IPS-18a (cell line): ENCODE measurements around the gene PATE1.

Experiments used
- H3K27ac ChIP-seq: one replicate; pipeline ENCODE4 v1.5.1; 2013; ENCODE audit warnings: low read length
- H3K27me3 ChIP-seq: one replicate; pipeline ENCODE4 v1.6.1; 2013; ENCODE audit warnings: mild to moderate bottlenecking, low read length; ENCODE audit not compliant: control insufficient read depth, insufficient read depth
- H3K36me3 ChIP-seq: one replicate; pipeline ENCODE4 v1.6.1; 2013; ENCODE audit warnings: low read depth, low read length; ENCODE audit not compliant: control insufficient read depth
- H3K4me1 ChIP-seq: one replicate; pipeline ENCODE4 v1.6.1; 2013; ENCODE audit warnings: low read depth, low read length; ENCODE audit not compliant: control insufficient read depth
- H3K4me3 ChIP-seq: one replicate; pipeline ENCODE4 v1.5.1; 2013; ENCODE audit warnings: low read length
- H3K9ac ChIP-seq: one replicate; pipeline ENCODE4 v1.6.1; 2013; ENCODE audit warnings: mild to moderate bottlenecking, low read length, moderate library complexity
- H3K9me3 ChIP-seq: one replicate; pipeline ENCODE4 v1.6.1; 2013; ENCODE audit warnings: low read depth, low read length; ENCODE audit not compliant: control insufficient read depth

The PATE1 gene

DNA sequence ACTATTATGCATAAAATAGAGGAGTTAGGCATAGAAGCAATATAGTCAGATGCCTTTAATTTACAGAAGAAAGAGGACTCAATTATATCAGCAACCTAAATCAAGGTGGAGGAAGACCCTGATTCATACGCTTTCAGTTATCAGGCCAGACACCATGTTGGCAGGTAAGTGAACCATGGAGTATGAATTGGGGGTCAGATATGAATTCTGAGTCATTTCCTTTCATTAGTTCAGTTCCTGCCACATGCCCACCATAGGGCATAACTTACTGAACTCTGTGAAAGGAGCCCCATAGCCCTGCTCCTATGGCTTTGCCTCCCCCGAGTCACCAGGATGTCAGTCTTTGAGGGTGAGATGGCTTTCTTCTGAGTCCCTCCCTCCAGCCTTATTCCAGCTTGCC is 17.4 kb downstream of the PATE1 start:
- no peaks in the 10 kb centered on the region for H3K36me3 ChIP-seq
- H3K9me3 ChIP-seq: no peaks in the 10 kb centered on the region
- H3K9ac ChIP-seq: no peak overlapping the region
- H3K27me3 ChIP-seq: no peaks in the 10 kb centered on the region
- H3K27ac ChIP-seq: no peak overlapping the region
- no peaks in the 10 kb centered on the region for H3K4me1 ChIP-seq
- no peak overlapping the region for H3K4me3 ChIP-seq

DNA sequence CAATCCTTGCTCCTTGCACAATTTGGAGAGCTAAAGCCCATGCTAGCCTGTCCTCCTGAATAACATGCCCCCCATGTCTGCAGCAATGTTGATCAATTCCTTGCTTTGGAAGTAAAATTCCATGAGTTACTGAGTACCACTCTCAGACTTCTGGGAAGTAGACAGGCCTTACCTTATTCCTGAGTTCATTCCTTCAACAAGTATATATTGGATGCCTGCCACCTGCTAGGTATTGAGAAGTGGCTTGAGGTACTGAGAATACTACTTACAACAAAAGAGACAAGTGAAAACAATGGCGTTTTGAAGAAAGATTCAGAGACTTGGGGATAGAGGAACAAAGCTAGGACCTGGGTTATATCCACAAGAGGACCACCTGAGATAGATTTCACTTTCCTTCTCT is 20.2 kb downstream of the PATE1 start:
- H3K27me3 ChIP-seq: no peaks in the 10 kb centered on the region
- no peak overlapping the region for H3K4me3 ChIP-seq
- H3K9me3 ChIP-seq: no peaks in the 10 kb centered on the region
- H3K27ac ChIP-seq: no peak overlapping the region
- no peak overlapping the region for H3K9ac ChIP-seq
- no peaks in the 10 kb centered on the region for H3K4me1 ChIP-seq
- no peaks in the 10 kb centered on the region for H3K36me3 ChIP-seq

DNA sequence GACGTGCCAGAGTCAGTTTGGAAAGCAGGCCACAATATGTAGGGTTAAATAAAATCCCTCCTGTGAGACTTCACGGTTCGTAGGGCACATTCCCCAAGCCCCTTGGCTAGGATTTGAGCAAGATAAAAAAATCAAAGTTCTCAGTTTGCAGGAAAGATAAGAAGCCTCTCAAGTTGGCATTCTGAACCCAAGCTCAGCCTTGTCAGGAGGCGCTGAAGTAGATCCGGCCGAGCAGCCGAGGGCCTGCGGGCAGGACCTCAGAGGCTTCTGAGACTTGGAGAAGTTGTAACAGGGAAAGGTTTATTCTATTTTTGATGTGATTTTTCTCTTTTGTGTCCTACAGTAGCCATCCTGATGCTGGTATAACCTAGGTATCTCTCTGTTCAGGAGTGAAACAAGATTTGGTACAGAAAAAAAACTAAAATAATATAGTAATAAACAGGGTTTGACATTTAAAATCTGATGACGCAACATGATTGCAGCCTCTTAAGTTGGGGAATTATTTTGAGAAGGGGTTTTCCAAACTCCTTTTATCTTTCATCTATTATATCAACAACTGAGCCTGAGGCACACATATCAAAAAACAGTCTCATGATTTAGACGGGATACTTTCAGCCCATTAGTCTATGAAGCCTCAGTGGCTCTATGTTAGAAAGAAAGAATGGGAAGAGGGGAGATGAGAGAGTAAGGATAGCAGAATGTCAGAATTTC is 22.4 kb downstream of the PATE1 start:
- Histone ChIP-seq H3K36me3 (no peaks in the 10 kb centered on the region), H3K9me3 (no peaks in the 10 kb centered on the region), H3K4me1 (no peaks in the 10 kb centered on the region), H3K4me3 (no peak overlapping the region), H3K27me3 (no peaks in the 10 kb centered on the region), H3K27ac (no peak overlapping the region), H3K9ac (no peak overlapping the region)

DNA sequence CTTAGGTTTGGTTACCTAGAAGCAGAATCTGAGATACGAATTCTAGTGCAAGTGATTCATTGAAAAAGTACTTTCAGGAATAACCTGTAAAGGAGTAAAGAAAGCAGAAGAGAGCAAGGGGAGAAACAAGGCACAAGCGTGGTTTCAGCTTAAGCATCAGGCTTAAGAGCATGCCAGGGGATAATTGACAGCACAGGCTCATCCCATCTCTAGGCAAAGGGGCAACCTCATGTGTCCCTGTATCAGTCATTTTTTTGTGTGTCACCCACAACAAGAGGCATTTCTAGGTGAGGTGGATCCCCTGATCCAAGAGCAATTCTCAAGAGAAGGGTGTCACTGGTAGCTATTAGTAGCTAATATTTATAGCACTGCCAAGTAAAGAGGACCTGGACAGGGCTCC is 24.5 kb downstream of the PATE1 start:
- H3K36me3 ChIP-seq: no peaks in the 10 kb centered on the region
- no peak overlapping the region for H3K9ac ChIP-seq
- no peaks in the 10 kb centered on the region for H3K9me3 ChIP-seq
- no peak overlapping the region for H3K27ac ChIP-seq
- no peak overlapping the region for H3K4me3 ChIP-seq
- no peaks in the 10 kb centered on the region for H3K4me1 ChIP-seq
- H3K27me3 ChIP-seq: no peaks in the 10 kb centered on the region

DNA sequence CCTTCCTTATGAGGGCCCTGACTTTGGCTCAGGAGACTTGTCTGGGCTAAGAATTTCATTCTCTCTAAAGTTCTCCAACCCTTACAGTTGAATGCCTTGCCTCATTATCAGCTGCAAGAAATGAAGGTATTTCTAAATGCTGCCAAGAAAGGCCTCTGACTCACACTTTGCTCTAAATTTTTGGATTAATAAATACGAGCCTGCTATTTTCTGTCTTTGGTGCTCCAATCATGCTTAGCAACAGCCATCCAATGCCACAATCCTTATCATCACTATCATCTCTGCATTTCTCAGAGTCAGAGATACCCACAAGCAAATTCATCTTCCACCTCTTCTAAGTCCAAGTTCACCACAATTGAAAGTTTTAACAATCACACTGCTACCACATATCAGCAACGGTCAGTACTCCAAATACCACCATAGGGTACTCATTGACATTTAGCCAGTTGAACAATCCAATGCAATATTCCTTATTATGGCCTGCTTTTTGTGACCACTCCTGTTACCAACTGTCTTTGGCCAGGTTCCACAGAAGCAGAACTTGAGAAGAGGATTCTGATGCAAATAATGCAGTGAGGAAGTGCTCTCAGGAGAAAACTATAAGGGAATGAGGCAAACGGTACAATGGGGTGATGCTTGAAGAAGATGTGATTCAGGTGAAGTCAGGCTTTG is 26.9 kb downstream of the PATE1 start:
- Histone ChIP-seq H3K36me3 (no peaks in the 10 kb centered on the region), H3K27me3 (no peaks in the 10 kb centered on the region), H3K27ac (no peak overlapping the region), H3K9me3 (no peaks in the 10 kb centered on the region), H3K4me1 (no peaks in the 10 kb centered on the region), H3K9ac (no peak overlapping the region), H3K4me3 (no peak overlapping the region)

DNA sequence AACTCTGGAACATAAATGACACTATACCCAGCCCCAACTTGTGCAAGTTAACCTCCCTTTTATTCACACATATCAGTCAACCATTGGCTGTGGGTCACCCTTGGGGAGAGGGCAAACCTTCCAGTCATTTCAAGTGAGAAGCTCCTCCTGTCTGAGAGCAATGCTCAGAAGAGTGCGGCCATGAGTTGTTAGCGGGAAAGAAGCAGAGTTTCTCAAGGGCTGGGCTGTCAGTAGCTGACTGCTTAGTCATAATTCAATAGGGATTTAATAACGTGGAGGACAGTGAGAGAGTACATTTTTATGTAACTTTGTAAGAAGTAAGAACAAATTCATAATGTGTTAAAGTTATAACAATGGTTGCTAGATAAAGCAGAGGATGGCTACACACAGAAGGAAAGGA is 27.4 kb downstream of the PATE1 start:
- no peaks in the 10 kb centered on the region for H3K4me1 ChIP-seq
- no peaks in the 10 kb centered on the region for H3K9me3 ChIP-seq
- no peak overlapping the region for H3K27ac ChIP-seq
- H3K27me3 ChIP-seq: no peaks in the 10 kb centered on the region
- no peak overlapping the region for H3K4me3 ChIP-seq
- no peaks in the 10 kb centered on the region for H3K36me3 ChIP-seq
- no peak overlapping the region for H3K9ac ChIP-seq

DNA sequence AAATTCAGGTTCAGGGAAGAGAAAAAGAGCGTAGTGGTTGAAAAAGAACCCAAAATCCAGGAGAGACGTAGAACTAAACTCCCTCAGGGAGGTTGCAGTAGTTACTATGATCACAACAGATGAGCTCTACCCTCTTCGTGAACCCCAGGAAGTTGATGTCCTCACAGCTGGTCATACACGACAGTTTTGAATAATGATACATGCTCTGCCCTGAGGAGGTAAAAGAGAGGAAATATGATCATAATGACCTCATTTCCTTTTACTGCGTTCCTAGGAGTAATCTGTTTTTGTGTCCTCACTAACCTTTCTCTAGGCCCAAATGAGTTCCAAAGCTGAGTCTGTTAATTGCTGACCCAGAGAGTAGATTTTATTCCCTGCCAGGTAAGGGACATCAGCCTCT is 31.2 kb downstream of the PATE1 start:
- no peaks in the 10 kb centered on the region for H3K36me3 ChIP-seq
- no peak overlapping the region for H3K27ac ChIP-seq
- no peaks in the 10 kb centered on the region for H3K27me3 ChIP-seq
- no peak overlapping the region for H3K9ac ChIP-seq
- no peaks in the 10 kb centered on the region for H3K4me1 ChIP-seq
- no peaks in the 10 kb centered on the region for H3K9me3 ChIP-seq
- no peak overlapping the region for H3K4me3 ChIP-seq

DNA sequence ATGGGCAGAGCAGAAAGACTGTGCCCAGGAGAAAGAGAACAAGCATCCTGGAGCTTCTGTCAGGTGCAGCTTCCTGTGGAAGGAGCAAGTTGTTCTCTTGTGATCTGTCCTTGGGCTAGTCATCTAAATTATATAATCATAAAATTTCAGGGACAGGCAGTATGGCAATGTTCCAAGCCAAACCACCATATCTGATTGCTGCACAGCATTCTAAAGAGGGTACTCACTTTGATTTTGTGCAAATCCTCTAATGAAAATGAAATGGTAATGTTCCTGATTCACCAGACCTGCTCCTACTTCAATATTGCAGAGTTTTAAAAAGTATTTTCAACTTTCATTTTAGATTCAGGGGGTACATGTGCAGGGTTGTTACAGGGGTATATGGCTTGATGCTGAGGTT is 32.6 kb downstream of the PATE1 start, which contains the start of gene PATE2:
TSS of gene PATE2 (minus strand) at position 101 of the 400 bp plus-strand sequence. CDS start at position 46, 55 bp downstream.
- H3K4me1 ChIP-seq: no peaks in the 10 kb centered on the region
- no peaks in the 10 kb centered on the region for H3K36me3 ChIP-seq
- no peak within 1 kb of the TSS for H3K27ac ChIP-seq
- H3K27me3 ChIP-seq: no peaks in the 10 kb centered on the region
- no peak within 1 kb of the TSS for H3K9ac ChIP-seq
- no peaks in the 10 kb centered on the region for H3K9me3 ChIP-seq
- no peak within 1 kb of the TSS for H3K4me3 ChIP-seq

DNA sequence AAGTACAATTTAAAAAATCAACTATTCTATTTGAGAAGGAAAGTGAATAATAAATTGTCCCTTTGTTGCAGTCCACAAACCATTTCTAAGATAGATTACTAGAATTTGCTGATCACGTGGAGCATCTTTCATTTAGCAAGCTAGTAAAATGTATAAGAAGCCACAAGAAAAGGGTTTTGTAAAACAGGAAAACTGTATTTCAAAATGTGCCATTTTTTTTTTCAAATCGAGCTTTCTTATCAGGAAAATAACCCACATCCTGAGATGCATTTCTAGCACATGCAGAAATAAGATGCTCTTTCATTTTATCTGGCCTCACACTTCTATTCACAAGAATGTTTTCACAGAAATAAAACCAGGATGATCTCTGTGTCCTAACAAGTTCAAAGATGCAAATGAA is 38.6 kb downstream of the PATE1 start:
- H3K4me1 ChIP-seq: no peaks in the 10 kb centered on the region
- no peaks in the 10 kb centered on the region for H3K9me3 ChIP-seq
- no peak overlapping the region for H3K4me3 ChIP-seq
- H3K36me3 ChIP-seq: no peaks in the 10 kb centered on the region
- H3K27me3 ChIP-seq: no peaks in the 10 kb centered on the region
- no peak overlapping the region for H3K9ac ChIP-seq
- H3K27ac ChIP-seq: no peak overlapping the region

DNA sequence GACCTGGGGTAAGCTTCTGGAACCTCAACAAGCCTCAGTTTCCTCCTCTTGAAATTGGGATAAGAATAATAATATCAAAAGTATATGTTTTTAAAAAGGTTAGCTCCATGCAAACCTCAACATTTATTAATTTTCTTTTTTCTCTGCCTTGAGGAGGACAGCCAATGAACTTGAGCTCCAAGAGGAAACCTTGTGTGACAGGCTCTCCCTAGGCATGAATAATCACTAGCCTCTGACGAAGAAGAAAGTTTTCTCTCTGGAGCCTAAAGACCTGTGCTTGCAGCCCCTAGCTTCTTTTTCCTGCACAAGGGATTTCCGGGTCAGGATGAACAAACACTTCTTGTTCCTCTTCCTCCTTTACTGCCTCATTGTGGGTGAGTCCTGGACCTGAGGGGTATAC is 41.7 kb downstream of the PATE1 start, which contains the start of gene PATE3:
TSS of gene PATE3 (plus strand) at position 301 of the 400 bp plus-strand sequence. CDS start at position 326, 25 bp downstream.
- no peaks in the 10 kb centered on the region for H3K36me3 ChIP-seq
- H3K4me3 ChIP-seq: no peak within 1 kb of the TSS
- no peak within 1 kb of the TSS for H3K27ac ChIP-seq
- no peaks in the 10 kb centered on the region for H3K27me3 ChIP-seq
- H3K9me3 ChIP-seq: no peaks in the 10 kb centered on the region
- no peaks in the 10 kb centered on the region for H3K4me1 ChIP-seq
- no peak within 1 kb of the TSS for H3K9ac ChIP-seq

DNA sequence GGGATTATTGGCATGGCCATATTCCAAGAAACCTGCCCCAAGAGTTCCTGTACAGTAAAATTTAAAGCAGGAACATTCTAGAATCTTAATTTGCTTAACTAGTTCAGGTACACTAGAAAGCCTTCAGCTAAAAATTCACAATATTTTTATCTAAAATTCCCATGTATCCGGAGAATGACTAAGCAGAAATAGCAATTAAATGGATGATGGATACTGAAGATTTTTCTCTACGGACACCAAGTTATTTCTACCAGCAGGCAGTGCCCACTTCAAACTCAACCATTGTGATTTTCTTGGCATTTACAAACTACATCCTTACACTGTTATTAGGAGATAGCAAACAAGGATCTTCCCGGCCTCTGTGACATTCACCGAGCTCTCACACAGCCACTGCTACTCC is 44.7 kb downstream of the PATE1 start:
- H3K27me3 ChIP-seq: no peaks in the 10 kb centered on the region
- no peak overlapping the region for H3K27ac ChIP-seq
- no peaks in the 10 kb centered on the region for H3K36me3 ChIP-seq
- no peak overlapping the region for H3K9ac ChIP-seq
- no peaks in the 10 kb centered on the region for H3K4me1 ChIP-seq
- no peak overlapping the region for H3K4me3 ChIP-seq
- H3K9me3 ChIP-seq: no peaks in the 10 kb centered on the region

DNA sequence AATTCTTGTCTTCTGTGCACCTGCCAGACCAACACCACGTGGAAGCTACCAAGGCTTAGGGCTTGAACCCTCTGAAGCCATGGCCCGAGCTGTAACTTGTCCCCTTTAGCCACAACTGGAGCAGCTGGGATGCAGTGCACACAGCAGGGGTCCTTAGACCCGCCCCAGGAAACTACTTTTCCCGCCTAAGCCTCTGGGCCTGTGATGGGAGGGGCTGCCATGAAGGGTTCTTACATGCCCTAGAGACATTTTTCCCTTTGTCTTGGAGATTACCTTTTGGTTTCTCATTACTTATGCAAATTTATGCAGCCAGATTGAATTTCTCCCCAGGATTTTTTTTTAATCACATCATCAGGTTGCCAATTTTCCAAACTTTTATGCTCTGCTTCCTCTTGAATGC is 51.6 kb downstream of the PATE1 start:
- Histone ChIP-seq H3K27me3 (no peaks in the 10 kb centered on the region), H3K36me3 (no peaks in the 10 kb centered on the region), H3K4me1 (no peaks in the 10 kb centered on the region), H3K9me3 (no peaks in the 10 kb centered on the region), H3K4me3 (no peak overlapping the region), H3K27ac (no peak overlapping the region), H3K9ac (no peak overlapping the region)
